GM06990 (cell line): ENCODE data around the gene CNGA2.

ENCODE experiments used
- DNase-seq: peaks from one replicate; pipeline ENCODE4 v3.0.0-alpha.2; 2011; ENCODE audit not compliant: insufficient read length; ENCODE audit errors: extremely low read depth
- H3K27me3 ChIP-seq: replicated peaks from 2 replicates; pipeline ENCODE4 v1.6.0; 2011; ENCODE audit warnings: low read length; ENCODE audit not compliant: control insufficient read depth, insufficient read depth
- H3K36me3 ChIP-seq: 2 replicates; pipeline ENCODE4 v1.5.1; 2011; ENCODE audit warnings: low read length; ENCODE audit not compliant: control insufficient read depth, insufficient read depth
- H3K4me3 ChIP-seq: replicated peaks from 2 replicates; pipeline ENCODE4 v1.5.1; 2011; ENCODE audit warnings: low read depth, mild to moderate bottlenecking, control low read depth, low read length
- TF ChIP-seq, protein P1 (sequence below): IDR thresholded peaks from 2 replicates; pipeline ENCODE4 v1.5.1; 2011; ENCODE audit warnings: low read length, control low read depth, mild to moderate bottlenecking, inconsistent platforms; ENCODE audit not compliant: insufficient read depth, poor library complexity, severe bottlenecking

Gene CNGA2

DNA sequence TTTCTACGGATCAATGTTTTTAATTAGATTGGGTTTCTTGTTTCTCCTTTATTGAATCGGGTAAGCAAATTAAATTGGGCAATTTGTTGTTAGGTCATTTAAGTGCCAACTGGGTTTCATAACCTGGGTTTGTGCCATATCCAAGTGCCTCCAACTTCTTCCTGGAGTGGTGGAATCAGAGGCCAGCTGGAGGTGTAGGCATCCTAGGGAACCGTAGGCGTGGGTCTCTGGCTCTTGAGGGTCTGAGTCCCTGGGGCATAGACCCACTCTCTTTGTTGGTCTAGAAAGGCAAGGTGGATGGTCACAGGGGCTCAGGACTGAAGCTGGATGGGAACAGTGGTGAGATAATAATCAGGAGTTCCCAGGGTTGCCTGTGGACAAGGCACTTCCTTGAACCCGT lies 18.3 kb downstream of the CNGA2 start:
- Histone ChIP-seq H3K4me3 (no peak overlapping the region), H3K36me3 (no peaks in the 10 kb centered on the region)
- TF ChIP-seq, protein P1, sequence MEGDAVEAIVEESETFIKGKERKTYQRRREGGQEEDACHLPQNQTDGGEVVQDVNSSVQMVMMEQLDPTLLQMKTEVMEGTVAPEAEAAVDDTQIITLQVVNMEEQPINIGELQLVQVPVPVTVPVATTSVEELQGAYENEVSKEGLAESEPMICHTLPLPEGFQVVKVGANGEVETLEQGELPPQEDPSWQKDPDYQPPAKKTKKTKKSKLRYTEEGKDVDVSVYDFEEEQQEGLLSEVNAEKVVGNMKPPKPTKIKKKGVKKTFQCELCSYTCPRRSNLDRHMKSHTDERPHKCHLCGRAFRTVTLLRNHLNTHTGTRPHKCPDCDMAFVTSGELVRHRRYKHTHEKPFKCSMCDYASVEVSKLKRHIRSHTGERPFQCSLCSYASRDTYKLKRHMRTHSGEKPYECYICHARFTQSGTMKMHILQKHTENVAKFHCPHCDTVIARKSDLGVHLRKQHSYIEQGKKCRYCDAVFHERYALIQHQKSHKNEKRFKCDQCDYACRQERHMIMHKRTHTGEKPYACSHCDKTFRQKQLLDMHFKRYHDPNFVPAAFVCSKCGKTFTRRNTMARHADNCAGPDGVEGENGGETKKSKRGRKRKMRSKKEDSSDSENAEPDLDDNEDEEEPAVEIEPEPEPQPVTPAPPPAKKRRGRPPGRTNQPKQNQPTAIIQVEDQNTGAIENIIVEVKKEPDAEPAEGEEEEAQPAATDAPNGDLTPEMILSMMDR: no peak

DNA sequence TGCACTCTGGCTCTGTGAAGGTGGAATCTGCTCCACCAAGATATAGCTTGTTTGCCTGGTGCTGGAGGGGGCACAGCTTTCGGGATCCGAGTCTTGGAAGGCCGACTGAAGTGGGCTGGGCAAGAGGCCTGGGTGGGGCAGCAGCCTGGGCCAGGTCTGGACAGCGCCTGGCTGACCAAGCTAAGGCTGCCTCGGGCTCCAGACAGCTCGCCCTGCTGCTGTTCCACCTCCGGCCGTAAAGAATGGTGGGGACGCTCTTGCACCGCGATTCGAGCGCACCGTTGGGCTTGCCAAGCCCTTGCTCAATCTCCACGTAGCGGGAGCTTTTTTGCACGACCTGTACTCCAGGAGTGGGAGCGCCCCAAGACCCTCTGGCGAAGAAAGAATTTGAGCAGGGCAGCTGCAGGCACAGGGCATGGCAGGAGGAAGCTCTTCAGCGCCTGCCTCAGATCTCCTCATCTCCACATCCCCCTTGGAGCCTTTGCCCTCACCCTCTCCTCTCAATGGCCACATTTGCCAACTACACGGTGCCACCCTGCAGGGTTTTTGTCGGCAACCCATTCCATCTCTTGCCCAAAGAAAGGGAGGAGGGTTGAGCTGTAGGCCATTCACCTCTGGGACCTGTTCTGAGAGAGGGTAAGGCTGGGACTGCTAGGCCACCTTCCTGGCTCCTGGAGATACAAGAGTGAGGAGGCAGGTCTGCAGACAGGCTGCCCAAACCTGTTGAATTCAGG lies 18.9 kb downstream of the CNGA2 start:
- no peak overlapping the region for H3K4me3 ChIP-seq
- DNase-seq: peak; percentile 18
- H3K27me3 ChIP-seq: no peaks in the 10 kb centered on the region; the same call in 1 of the 2 replicates
- no peaks in the 10 kb centered on the region for H3K36me3 ChIP-seq
- TF ChIP-seq, protein P1: peak; percentile 85

More for the DNA sequence above, 18.3 kb downstream of the CNGA2 start:
- H3K27me3 ChIP-seq: no peaks in the 10 kb centered on the region; the same call in 1 of the 2 replicates
- DNase-seq: no peak

DNA sequence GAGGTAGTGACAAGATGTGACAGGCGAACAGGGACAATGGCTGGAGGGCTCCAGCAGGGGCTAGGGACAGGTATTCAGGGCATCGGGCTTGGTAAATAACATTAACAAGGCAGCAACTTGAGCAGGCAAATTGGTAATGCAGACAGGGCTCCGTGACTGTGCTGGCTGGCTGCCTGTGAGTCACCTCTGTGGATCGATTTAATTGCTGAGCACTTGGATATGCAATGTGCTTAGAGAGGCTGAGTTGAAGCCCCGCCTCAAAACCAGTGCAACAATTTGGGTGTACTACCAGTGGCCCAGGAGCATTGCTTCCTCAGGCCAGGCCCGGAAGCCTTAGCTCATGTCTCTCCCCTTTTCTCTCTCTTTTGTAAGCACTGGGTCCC lies 19.5 kb downstream of the CNGA2 start:
- H3K27me3 ChIP-seq: no peaks in the 10 kb centered on the region; the same call in 1 of the 2 replicates
- TF ChIP-seq, protein P1: no peak
- no peak for DNase-seq
- no peak overlapping the region for H3K4me3 ChIP-seq
- H3K36me3 ChIP-seq: no peaks in the 10 kb centered on the region

DNA sequence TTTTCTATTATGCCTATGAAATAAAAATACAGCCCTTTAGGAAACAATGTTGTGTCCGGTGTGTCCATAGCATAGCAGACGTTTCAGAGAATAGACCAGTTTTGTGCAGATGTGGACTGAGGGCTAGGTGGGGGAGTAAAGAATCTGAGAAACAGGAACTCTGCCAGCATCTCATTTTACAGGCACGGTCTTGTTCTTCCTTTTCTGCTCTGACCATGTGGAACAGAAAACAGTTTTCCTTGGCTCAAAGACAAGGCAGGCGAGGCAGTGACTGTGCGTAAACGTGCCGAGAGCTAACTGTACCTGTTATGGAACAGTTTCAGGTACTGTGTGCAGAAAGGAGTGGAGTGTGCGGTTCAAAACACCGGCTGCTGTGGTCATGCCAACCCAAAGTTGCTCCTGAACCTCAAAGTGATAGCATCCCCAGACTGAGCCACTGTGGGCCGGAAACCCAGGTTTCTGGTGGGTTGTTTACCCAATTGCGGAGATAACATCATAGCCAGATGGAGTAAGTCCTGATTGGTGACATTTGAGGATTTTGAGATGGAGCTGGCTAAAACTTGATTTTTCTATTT lies 20.2 kb downstream of the CNGA2 start:
- no peak for DNase-seq
- TF ChIP-seq, protein P1: no peak
- Histone ChIP-seq H3K36me3 (no peaks in the 10 kb centered on the region), H3K4me3 (no peak overlapping the region), H3K27me3 (no peaks in the 10 kb centered on the region)

DNA sequence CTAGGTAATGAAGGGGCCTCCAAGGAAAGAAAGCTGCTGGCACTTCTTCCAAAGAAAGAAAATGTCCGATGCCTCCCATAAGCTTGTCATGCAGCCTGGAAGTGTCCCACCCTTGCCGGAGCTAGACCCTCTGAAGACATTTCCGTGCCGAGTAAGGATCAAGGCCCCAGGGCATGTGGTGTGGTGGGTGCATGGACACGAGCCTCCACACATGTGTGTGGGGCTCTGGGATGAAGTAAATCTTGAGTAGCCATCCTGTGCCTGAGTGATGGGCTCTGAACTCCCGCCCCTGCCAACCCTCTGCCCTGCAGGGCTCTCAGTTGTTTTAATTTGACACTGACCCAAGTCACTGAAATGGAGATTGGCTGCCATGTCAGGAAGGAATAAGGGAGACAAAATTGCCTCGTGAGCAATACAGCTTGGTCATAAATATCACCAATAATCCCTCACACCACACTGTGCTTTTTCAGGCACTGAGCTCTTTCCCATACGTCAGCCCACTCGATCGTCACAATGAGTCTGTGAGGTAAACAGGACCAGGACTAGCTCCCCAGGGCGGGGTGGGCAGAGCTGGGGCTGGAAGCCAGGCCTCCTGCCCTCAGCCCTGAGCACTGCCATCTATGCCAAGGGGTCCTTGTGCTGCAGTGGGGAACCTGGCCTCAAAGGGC lies 24.6 kb downstream of the CNGA2 start:
- Histone ChIP-seq H3K36me3 (no peaks in the 10 kb centered on the region), H3K27me3 (no peaks in the 10 kb centered on the region), H3K4me3 (no peak overlapping the region)
- TF ChIP-seq, protein P1: no peak
- DNase-seq: no peak
